LNCaP clone FGC (cell line): Measurements from ENCODE around the gene SLC13A1.

Experiments
- DNase-seq: peaks from one replicate; pipeline ENCODE4 v3.0.0-alpha.2; 2011; ENCODE audit warnings: low read depth
- H3K4me3 ChIP-seq: 2 replicates; pipeline ENCODE4 v1.5.1; 2011; ENCODE audit warnings: mild to moderate bottlenecking, low read depth, low read length, control low read depth
- TF ChIP-seq, protein P1 (sequence below): IDR thresholded peaks from 2 replicates; pipeline ENCODE4 v1.5.1; 2012; ENCODE audit warnings: mild to moderate bottlenecking; ENCODE audit not compliant: control insufficient read depth, insufficient read depth; ENCODE audit errors: extremely low read depth

Gene SLC13A1

GRCh38 chr7:123067814-123068213 lies 132.0 kb downstream of the SLC13A1 start:
- H3K4me3 ChIP-seq = no peak overlapping the region
- TF ChIP-seq, protein P1, sequence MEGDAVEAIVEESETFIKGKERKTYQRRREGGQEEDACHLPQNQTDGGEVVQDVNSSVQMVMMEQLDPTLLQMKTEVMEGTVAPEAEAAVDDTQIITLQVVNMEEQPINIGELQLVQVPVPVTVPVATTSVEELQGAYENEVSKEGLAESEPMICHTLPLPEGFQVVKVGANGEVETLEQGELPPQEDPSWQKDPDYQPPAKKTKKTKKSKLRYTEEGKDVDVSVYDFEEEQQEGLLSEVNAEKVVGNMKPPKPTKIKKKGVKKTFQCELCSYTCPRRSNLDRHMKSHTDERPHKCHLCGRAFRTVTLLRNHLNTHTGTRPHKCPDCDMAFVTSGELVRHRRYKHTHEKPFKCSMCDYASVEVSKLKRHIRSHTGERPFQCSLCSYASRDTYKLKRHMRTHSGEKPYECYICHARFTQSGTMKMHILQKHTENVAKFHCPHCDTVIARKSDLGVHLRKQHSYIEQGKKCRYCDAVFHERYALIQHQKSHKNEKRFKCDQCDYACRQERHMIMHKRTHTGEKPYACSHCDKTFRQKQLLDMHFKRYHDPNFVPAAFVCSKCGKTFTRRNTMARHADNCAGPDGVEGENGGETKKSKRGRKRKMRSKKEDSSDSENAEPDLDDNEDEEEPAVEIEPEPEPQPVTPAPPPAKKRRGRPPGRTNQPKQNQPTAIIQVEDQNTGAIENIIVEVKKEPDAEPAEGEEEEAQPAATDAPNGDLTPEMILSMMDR = no peak
- no peak for DNase-seq
